IPS-NIHi11 (cell line): Measurements from ENCODE around the gene TRABD2A.

ENCODE experiments used
- DNase-seq: peaks from one replicate; pipeline ENCODE4 v3.0.0; 2012; ENCODE audit warnings: mixed read lengths, low spot score

The TRABD2A gene

GRCh38 chr2:84816426-84817026, 64.4 kb downstream of the TRABD2A start:
- no peak for DNase-seq

DNA sequence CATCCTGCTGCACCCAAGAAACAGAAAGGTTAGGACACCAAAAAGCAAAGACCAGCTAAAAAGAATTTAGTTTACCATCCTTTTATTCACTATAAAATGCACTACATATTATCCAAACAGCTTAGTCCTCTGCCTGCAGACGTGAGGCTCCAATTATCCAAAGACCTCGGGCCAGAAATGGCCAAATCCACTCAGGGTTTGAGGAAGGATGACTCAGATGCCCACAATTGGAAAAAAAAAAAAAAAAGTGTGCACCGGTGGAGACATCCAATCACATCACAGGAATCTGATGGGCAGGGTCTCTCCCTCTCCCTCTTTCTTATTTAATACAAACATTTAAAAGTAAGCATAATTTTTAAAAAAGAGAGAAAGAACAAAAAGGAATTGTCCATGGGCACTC, 65.7 kb downstream of the TRABD2A start:
- DNase-seq = no peak

GRCh38 chr2:84811839-84812431, 68.9 kb downstream of the TRABD2A start:
- DNase-seq = no peak

- no peak for DNase-seq
These were observed 72.6 kb downstream of the TRABD2A start for GRCh38 chr2:84808279-84808678.

DNA sequence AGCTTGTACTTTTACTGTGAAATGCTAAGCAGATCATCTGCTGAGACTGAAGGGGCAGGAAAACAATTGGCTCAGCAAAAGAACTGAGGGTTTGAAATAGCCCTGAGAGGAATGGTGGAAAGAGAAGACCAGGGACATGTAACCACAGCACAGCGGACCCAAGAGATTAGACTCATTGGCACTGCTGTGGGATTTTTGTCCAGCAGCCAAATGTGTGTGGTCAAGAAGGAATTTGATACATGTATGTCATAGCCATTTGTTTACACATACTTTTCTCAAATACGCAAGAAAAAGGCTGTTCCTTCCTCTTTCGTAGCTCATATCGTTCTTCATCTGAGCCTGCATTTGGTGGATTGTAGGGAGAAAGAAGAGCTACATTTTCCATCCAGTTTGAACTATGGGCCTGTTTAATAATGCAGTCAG, 73.8 kb downstream of the TRABD2A start:
- DNase-seq = peak; percentile 26

GRCh38 chr2:84805250-84805958, 75.5 kb downstream of the TRABD2A start:
- DNase-seq = no peak

DNA sequence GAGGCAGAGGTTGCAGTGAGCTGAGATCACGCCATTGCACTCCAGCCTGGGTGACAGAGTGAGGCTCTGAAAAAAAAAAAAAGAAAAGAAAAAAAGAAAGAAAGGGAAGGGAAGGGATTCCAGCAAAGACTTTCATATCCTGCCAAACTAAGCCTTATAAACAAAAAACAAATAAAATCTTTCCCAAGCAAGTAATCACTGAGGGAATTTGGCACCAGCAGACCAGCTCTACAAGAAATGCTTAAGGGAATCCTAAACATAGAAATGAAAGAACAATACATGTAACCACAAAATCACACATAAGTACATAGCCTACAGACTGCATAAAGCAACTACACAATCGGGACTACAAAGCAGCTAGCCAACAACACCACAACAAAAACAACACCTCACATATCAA, 79.1 kb downstream of the TRABD2A start:
- no peak for DNase-seq

GRCh38 chr2:84800194-84800805, 80.6 kb downstream of the TRABD2A start:
- DNase-seq = no peak

DNA sequence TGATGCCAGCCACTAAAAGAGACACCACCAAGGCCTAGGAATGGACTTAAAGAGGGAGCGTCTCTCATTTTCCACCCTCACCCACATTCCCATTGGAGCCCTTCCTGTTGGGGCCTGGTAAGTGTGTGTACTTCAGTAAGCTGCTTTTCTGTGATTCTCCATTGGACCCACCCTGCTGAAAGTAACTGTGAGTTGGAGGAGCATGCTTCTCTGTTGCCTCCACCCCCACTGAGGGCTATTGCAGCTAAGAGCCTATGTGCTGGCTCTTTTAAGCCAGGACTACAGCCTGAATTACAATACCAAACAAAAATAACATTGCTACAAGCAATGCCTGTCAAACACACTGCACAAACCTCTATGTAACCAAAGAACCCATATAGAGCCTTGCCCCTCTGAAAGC, 81.1 kb downstream of the TRABD2A start:
- DNase-seq = no peak

- no peak for DNase-seq
These were observed 83.6 kb downstream of the TRABD2A start for GRCh38 chr2:84797271-84797670.

DNA sequence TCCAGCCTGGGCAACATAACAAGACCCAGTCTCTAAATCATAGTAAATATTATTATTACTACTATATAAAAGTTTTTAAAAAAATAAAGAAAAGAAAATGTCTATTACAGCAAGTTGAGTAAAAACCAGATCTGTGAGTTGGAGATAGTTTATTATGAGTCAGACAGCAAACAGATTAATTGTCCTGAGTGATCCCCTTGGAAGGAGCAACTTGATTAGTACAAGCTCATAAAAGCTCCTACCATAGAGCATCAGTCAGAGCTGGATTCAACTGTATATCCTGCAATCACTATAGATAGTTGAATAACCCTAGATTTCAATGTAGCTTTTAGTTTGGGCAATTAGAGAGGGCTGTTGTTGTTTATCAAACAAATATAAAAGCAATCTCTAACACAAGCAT, 84.1 kb downstream of the TRABD2A start:
- DNase-seq = no peak

- no peak for DNase-seq
These were observed 87.2 kb downstream of the TRABD2A start for GRCh38 chr2:84793641-84794040.

DNA sequence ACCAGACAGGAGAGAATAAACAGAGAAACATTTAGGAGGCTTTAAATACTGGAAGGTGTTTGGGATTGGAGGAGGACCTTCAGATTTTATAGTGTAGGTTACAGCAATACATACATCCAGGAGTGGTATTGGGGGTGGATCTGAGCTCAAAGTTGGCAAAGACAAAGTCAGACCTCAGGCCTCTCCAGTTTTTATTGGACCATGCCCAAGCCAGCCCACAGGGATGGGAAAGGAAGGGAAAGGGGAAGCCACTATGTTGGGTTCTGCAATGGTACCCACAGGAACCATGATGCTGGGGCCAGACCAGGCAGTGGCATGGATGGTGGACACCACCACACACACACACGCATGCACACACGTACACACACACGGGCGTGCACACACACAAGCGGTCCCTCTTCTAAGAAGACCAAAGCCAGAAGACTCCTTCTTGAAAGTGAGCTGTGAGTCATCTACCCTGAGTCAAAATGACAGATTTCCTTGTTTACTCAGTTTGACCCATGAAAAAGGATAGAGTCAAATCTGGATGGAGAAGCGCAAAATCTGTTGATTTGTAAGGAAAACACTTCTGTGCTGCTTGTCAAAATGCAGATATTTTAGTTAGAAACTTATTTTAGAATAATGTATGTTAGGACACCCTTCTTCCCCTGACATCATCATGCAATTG, 87.9 kb downstream of the TRABD2A start:
- DNase-seq = no peak

DNA sequence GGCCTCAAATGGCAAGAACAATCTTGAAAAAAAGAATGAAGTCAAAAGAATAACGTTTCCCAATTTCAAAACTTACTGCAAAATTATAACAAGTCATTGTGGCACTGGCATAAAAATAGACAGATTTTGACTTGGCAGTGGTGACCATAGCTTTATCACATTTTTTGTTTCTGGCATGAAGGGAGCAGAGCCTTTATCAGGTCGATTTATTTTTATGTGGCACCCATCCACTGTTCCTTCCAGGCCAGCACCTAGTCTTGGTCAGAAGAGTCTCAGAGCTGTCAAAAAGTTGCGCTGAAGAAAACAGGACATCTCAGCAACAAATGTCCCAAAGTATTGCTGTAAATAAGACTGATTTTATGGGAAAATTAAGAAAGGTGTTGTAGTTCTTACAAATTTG, 92.4 kb downstream of the TRABD2A start:
- no peak for DNase-seq

DNA sequence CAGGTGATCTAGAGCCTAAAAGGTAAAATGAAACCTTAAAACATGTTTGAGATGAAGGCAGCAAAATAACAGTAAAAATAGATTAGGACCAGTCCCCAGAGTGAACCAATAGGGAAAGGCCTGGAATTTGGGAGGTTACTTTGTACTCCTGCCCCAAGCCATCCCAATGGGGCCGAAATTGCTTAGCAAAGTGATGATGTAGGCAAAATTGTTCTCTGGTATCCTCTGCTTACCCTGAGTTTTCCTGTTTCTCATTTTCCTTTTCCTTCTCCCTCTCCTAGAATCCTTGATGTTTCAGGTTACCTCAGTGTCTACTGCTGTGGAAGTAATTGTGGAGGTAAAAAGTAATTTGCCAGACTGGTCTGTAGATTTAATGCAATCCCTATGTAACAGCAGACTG, 92.9 kb downstream of the TRABD2A start:
- DNase-seq = no peak

DNA sequence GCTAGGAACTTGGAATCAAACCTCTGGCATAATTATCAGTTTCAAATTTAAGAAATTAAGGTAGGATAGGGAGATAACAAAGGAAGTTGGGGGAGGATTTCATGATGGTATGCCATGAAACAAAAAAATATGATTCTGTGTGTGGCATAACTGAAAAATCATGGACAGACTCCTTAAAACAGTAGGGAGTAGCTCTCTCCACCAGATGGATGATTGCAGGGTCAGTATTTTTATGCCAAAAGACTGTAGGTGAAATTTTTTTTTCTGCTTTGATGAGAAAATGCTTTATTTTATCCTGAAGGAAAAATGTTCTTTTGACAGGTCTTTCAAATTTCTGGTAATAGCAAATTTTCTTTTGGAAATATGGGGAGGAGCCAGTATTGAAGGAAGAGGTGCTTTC, 94.3 kb downstream of the TRABD2A start:
- DNase-seq = no peak

DNA sequence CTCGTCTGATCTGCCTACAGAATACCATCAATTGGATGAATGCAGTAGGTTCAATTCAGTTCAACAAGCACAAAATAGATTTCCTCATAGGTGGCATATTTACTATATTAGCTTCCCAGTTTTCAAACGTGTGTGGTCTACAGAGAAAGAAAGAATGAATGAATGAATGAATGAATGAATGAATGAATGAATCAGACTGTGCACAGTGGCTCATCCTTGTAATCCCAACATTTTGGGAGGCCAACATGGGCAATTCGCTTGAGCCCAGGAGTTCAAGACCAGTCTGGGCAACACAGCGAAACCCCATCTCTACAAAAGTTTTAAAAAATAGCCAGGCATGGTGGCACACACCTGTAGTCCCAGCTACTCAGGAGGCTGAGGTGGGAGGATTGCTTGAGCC, 94.9 kb downstream of the TRABD2A start:
- no peak for DNase-seq

GRCh38 chr2:84782717-84783442, 98.0 kb downstream of the TRABD2A start:
- no peak for DNase-seq

GRCh38 chr2:84781942-84782716, 98.8 kb downstream of the TRABD2A start:
- no peak for DNase-seq

- no peak for DNase-seq
These were observed 101.1 kb downstream of the TRABD2A start for GRCh38 chr2:84779781-84780180.
